Breast epithelium (tissue), 4 donors: Measurements from ENCODE around the gene GET4. TPM values are rescaled to one million over a fixed set of nuclear protein-coding genes. Genes with fewer than 3 reads are reported as not detected.

Experiments used
- DNase-seq, 2 donors: peaks; one replicate each; pipeline ENCODE4 v3.0.0-alpha.2; 2019; ENCODE audit warnings: low spot score in 2 of 2
- H3K27ac ChIP-seq, 2 donors: fragments of 200-600 bp; sonication (generic) in 1 of 2; one replicate each; pipeline ENCODE4 v1.5.1; 2016 to 2019; ENCODE audit warnings: mild to moderate bottlenecking in 1 of 2
- H3K27me3 ChIP-seq, 2 donors: fragments of 200-600 bp; sonication (generic) in 1 of 2; one replicate each; pipeline versions ENCODE4 v1.5.1 to v1.6.0; 2017 to 2019; ENCODE audit warnings: control low read depth in 1 of 2, mild to moderate bottlenecking in 1 of 2
- H3K36me3 ChIP-seq: fragments of 200-600 bp; one replicate; pipeline ENCODE4 v1.5.1; 2019
- H3K4me1 ChIP-seq, 2 donors: fragments of 200-600 bp; sonication (generic); one replicate each; pipeline ENCODE4 v1.5.1; 2016 to 2019; ENCODE audit warnings: control low read depth in 1 of 2
- H3K4me3 ChIP-seq, 3 donors: fragments of 200-600 bp; sonication (generic); 1 replicate in 2 of 3; 2 replicates in 1 of 3; pipeline ENCODE4 v1.5.1; 2016 to 2019; ENCODE audit warnings: mild to moderate bottlenecking in 3 of 3, moderate library complexity in 2 of 3
- H3K9me3 ChIP-seq, 2 donors: fragments of 200-600 bp; sonication (generic) in 1 of 2; one replicate each; pipeline ENCODE4 v1.5.1; 2016 to 2019; ENCODE audit warnings: control low read depth in 1 of 2
- POLR2A ChIP-seq: fragments of 450-650 bp; IDR thresholded peaks from one replicate; pipeline ENCODE4 v1.6.1; 2016; ENCODE audit warnings: antibody characterized with exemption, mild to moderate bottlenecking, moderate library complexity
- POLR2AphosphoS5 ChIP-seq, 3 donors: sonication (generic); formaldehyde crosslinking; IDR thresholded peaks; one replicate each; pipeline ENCODE4 v1.6.1; 2017; ENCODE audit warnings: antibody characterized with exemption in 3 of 3
- intact Hi-C: fragments of 100-400 bp; cut with DNase I; formaldehyde crosslinking; loops from one replicate; pipeline ENCODE4 v1.15.1; 2023; ENCODE audit warnings: low total_unique reads
- total RNA-seq, 3 donors: library from RNA; depleted of rRNA; stranded (reverse); fragments of >200 nt; gene quantifications; one replicate each; pipeline ENCODE4 v1.1.0, GENCODE V29; 2016
- TF ChIP-seq, protein P1 (sequence below), 3 donors: fragments of 450-650 bp; IDR thresholded peaks; one replicate each; pipeline ENCODE4 v1.5.1; 2016 to 2017; ENCODE audit warnings: antibody characterized with exemption in 3 of 3, mild to moderate bottlenecking in 3 of 3, moderate library complexity in 3 of 3

The GET4 gene
- total RNA-seq, 3 donors from 2014 or later: 23.7 to 33.4 (median 29.5) TPM

DNA sequence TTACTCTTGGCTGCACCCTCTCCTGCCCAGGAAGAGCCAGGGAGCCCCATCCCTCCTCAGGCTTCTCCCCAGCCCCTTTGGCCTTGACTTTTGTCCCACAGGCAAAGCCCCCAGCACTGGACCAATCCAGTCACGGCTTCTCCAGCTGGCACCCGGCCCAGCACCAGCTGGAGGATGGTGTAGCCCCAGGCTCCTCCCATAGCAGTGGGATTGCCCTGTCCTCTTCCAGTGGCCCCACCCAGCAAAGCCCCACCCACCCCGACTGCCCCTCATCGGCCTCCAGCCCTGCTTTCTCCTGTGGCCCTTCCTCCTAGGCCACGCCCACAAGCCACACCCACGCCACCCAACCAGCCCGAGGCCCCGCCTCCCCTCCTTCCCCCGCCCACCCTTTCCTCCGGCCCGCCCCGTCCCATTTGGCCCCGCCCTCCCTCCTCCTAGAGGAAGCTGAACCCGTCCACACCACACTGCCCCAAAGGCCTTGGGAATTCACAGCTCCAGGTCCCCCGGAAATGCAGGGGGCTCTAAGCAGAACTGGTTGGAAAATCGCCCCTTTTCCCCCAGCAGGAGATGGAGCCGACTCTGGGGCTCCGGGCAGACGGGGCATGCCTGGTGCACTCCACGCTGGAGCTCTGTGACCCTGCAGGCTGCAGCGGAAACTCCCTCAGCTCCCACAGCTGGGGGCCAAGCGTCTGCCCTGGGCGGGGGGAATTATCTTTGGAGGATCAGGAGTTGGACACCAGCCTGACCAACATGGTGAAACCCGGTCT lies 25.2 kb downstream of the GET4 start:
- no peaks in the 10 kb centered on the region for H3K4me1 ChIP-seq
- intact Hi-C loops: no loop called here
- no peaks in the 10 kb centered on the region for H3K36me3 ChIP-seq
- no peak overlapping the region for H3K27ac ChIP-seq
- no peaks in the 10 kb centered on the region for H3K27me3 ChIP-seq
- no peak for DNase-seq
- no peak for TF ChIP-seq POLR2A
- TF ChIP-seq, protein P1, sequence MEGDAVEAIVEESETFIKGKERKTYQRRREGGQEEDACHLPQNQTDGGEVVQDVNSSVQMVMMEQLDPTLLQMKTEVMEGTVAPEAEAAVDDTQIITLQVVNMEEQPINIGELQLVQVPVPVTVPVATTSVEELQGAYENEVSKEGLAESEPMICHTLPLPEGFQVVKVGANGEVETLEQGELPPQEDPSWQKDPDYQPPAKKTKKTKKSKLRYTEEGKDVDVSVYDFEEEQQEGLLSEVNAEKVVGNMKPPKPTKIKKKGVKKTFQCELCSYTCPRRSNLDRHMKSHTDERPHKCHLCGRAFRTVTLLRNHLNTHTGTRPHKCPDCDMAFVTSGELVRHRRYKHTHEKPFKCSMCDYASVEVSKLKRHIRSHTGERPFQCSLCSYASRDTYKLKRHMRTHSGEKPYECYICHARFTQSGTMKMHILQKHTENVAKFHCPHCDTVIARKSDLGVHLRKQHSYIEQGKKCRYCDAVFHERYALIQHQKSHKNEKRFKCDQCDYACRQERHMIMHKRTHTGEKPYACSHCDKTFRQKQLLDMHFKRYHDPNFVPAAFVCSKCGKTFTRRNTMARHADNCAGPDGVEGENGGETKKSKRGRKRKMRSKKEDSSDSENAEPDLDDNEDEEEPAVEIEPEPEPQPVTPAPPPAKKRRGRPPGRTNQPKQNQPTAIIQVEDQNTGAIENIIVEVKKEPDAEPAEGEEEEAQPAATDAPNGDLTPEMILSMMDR (IDR thresholded peaks at IDR 0.05): no peak
- TF ChIP-seq POLR2AphosphoS5 (IDR thresholded peaks at IDR 0.05): no peak
- H3K4me3 ChIP-seq: no peak overlapping the region
- H3K9me3 ChIP-seq: no peaks in the 10 kb centered on the region

DNA sequence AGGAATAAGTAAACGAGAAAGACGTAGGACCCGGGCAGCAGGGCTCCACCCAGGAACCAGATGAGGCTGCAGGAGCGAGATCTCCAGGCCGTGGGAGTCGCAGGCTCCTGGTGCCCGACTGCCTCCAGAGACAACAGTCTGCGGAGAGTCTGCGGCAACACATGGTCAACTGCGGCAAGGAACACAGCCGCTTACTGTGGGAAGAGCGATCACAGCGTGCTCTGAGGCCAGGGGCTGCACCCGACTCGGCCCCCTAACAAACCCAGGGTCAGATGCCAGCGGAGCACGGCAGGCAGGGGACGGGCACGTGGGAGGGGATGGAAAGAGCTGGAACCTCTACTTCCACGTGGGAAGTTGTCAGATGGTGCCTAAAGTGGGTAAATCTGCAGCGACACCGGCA lies 26.6 kb downstream of the GET4 start:
- intact Hi-C loops: no loop called here
- TF ChIP-seq, protein P1 (IDR thresholded peaks at IDR 0.05): no peak
- Histone ChIP-seq H3K9me3 (no peaks in the 10 kb centered on the region), H3K4me1 (no peaks in the 10 kb centered on the region), H3K36me3 (no peaks in the 10 kb centered on the region), H3K4me3 (no peak overlapping the region), H3K27me3 (no peaks in the 10 kb centered on the region), H3K27ac (no peak overlapping the region)
- no peak for DNase-seq

DNA sequence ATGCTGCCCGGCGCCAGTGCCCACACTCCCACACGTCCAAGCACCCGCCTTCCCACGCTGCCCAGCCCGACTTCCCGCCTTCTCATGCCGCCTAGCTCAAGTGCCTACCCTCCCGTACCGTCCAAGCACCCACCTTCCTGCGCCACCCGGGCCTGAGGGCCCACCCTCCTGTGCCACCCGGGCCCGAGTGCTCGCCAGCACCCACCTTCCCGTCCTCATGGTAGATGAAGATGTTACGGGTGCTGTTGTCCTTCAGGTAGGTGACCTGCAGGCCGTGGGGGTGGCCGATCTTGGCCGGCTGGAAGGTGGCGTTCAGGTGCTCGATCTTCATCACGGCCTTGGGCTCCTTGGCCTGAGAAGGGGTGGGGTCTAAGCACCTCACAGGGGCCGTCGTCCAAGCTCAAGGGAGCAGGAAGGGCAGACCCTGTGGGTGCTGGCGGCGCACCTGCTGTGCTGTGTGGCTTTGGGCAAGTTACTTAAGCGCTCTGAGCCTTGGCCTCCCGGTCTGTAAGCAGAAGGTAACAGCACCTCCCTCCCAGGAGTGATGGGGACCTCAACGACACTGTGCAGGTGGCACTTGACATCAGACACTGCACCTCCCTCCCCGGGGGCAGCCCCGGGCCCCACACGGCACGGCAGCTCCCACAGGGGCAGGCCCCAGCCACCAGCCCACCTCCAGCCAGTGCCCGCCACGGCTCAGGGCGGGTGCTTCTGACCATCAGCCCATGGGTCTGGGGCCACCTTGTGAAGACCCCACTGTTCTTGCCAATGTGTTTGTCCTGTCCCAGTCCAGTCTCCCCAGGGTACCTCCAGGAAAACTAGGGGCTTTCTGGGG lies 27.8 kb downstream of the GET4 start:
- Histone ChIP-seq H3K4me3 (peak overlapping the region in 1 of 3 donors; percentile 23), H3K36me3 (no peaks in the 10 kb centered on the region), H3K9me3 (peaks cover 0 to 3% of the 10 kb centered on the region in 2 donors), H3K4me1 (no peaks in the 10 kb centered on the region), H3K27me3 (no peaks in the 10 kb centered on the region), H3K27ac (no peak overlapping the region)
- DNase-seq: no peak
- TF ChIP-seq, protein P1 (IDR thresholded peaks at IDR 0.05): no peak
- no peak for TF ChIP-seq POLR2A
- no peak for TF ChIP-seq POLR2AphosphoS5 (IDR thresholded peaks at IDR 0.05)
- intact Hi-C loops: no loop called here

DNA sequence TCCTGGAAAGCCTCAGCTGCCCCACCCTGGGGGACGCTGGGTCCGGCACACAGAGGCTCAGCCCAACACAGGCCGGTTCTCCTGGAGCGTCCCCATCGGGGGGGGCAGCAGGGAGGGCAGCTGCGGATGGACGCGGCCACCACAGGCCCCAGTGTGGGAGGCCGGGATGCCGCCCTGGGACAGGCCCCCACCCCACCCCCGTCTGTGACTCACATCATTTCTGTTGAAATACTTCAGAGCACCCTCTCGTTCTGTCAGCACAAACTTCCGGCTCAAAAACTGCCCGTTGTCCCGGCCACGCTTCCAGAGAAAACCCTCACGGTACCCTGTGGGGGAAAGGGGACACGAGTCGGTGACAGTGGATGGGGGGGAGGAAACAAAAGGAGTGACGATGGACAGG lies 28.5 kb downstream of the GET4 start:
- Histone ChIP-seq H3K9me3 (peaks cover 0 to 3% of the 10 kb centered on the region in 2 donors), H3K4me1 (no peaks in the 10 kb centered on the region), H3K27me3 (no peaks in the 10 kb centered on the region), H3K4me3 (peak overlapping the region in 2 of 3 donors; percentile 23 to 28), H3K36me3 (no peaks in the 10 kb centered on the region), H3K27ac (no peak overlapping the region)
- no peak for DNase-seq
- intact Hi-C loops: no loop called here
- TF ChIP-seq, protein P1 (IDR thresholded peaks at IDR 0.05): no peak
- no peak for TF ChIP-seq POLR2AphosphoS5 (IDR thresholded peaks at IDR 0.05)

DNA sequence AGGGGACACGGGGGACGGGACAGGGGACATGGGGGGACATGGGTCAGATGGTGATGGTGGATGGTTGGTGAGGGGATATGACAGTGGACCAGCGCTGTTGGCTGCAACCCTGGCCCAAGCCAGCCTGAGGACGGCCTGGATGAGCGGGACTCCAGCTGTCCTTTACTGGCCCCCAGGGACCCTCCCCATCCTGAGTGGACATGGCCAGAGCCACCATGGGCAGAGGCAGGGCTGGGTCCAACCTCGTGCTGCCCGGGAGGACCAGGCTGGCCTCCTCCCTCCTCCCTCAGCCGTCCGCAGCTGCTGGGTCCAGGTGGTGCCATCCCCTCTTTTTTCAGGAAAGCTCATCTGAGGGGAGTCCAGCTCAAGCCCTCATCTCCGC lies 30.4 kb downstream of the GET4 start:
- Histone ChIP-seq H3K36me3 (no peaks in the 10 kb centered on the region), H3K4me3 (no peak overlapping the region), H3K27ac (no peak overlapping the region), H3K4me1 (no peaks in the 10 kb centered on the region), H3K27me3 (no peaks in the 10 kb centered on the region), H3K9me3 (peaks cover 0 to 3% of the 10 kb centered on the region in 2 donors)
- TF ChIP-seq, protein P1 (IDR thresholded peaks at IDR 0.05): no peak
- TF ChIP-seq POLR2A: no peak
- TF ChIP-seq POLR2AphosphoS5 (IDR thresholded peaks at IDR 0.05): no peak
- DNase-seq: no peak
- intact Hi-C loops: no loop called here
